Measurements from ENCODE around the gene SCAF8. TPM values are rescaled to one million over a fixed set of nuclear protein-coding genes. Genes with fewer than 3 reads are reported as not detected.

The SCAF8 gene
- total and polyA plus RNA-seq, 2 of the 8 experiments (the other 6 are each of a cell fraction or from before 2014, with no cell fraction given): 20.3 to 46.3 TPM

GRCh38 chr6:154719433-154719832 is 13.8 kb upstream of the SCAF8 start (continued):
- TF ChIP-seq, protein P1, sequence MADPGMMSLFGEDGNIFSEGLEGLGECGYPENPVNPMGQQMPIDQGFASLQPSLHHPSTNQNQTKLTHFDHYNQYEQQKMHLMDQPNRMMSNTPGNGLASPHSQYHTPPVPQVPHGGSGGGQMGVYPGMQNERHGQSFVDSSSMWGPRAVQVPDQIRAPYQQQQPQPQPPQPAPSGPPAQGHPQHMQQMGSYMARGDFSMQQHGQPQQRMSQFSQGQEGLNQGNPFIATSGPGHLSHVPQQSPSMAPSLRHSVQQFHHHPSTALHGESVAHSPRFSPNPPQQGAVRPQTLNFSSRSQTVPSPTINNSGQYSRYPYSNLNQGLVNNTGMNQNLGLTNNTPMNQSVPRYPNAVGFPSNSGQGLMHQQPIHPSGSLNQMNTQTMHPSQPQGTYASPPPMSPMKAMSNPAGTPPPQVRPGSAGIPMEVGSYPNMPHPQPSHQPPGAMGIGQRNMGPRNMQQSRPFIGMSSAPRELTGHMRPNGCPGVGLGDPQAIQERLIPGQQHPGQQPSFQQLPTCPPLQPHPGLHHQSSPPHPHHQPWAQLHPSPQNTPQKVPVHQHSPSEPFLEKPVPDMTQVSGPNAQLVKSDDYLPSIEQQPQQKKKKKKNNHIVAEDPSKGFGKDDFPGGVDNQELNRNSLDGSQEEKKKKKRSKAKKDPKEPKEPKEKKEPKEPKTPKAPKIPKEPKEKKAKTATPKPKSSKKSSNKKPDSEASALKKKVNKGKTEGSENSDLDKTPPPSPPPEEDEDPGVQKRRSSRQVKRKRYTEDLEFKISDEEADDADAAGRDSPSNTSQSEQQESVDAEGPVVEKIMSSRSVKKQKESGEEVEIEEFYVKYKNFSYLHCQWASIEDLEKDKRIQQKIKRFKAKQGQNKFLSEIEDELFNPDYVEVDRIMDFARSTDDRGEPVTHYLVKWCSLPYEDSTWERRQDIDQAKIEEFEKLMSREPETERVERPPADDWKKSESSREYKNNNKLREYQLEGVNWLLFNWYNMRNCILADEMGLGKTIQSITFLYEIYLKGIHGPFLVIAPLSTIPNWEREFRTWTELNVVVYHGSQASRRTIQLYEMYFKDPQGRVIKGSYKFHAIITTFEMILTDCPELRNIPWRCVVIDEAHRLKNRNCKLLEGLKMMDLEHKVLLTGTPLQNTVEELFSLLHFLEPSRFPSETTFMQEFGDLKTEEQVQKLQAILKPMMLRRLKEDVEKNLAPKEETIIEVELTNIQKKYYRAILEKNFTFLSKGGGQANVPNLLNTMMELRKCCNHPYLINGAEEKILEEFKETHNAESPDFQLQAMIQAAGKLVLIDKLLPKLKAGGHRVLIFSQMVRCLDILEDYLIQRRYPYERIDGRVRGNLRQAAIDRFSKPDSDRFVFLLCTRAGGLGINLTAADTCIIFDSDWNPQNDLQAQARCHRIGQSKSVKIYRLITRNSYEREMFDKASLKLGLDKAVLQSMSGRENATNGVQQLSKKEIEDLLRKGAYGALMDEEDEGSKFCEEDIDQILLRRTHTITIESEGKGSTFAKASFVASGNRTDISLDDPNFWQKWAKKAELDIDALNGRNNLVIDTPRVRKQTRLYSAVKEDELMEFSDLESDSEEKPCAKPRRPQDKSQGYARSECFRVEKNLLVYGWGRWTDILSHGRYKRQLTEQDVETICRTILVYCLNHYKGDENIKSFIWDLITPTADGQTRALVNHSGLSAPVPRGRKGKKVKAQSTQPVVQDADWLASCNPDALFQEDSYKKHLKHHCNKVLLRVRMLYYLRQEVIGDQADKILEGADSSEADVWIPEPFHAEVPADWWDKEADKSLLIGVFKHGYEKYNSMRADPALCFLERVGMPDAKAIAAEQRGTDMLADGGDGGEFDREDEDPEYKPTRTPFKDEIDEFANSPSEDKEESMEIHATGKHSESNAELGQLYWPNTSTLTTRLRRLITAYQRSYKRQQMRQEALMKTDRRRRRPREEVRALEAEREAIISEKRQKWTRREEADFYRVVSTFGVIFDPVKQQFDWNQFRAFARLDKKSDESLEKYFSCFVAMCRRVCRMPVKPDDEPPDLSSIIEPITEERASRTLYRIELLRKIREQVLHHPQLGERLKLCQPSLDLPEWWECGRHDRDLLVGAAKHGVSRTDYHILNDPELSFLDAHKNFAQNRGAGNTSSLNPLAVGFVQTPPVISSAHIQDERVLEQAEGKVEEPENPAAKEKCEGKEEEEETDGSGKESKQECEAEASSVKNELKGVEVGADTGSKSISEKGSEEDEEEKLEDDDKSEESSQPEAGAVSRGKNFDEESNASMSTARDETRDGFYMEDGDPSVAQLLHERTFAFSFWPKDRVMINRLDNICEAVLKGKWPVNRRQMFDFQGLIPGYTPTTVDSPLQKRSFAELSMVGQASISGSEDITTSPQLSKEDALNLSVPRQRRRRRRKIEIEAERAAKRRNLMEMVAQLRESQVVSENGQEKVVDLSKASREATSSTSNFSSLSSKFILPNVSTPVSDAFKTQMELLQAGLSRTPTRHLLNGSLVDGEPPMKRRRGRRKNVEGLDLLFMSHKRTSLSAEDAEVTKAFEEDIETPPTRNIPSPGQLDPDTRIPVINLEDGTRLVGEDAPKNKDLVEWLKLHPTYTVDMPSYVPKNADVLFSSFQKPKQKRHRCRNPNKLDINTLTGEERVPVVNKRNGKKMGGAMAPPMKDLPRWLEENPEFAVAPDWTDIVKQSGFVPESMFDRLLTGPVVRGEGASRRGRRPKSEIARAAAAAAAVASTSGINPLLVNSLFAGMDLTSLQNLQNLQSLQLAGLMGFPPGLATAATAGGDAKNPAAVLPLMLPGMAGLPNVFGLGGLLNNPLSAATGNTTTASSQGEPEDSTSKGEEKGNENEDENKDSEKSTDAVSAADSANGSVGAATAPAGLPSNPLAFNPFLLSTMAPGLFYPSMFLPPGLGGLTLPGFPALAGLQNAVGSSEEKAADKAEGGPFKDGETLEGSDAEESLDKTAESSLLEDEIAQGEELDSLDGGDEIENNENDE (IDR thresholded peaks at IDR 0.05; ENCODE audit: insufficient replicate concordance, low read length): no peak
- TF ChIP-seq ASH2L (IDR thresholded peaks at IDR 0.05; ENCODE audit: low read length) (no peak), SRF (IDR thresholded peaks at IDR 0.05; ENCODE audit: low read depth, low read length) (no peak), ZNF274 (IDR thresholded peaks at IDR 0.05; ENCODE audit: borderline replicate concordance, extremely low read depth, low read length) (no peak), PHF8 (conservative IDR thresholded peaks at IDR 0.05; ENCODE audit: low read depth, low read length) (no peak), KDM1A (IDR thresholded peaks at IDR 0.05; ENCODE audit: borderline replicate concordance, low read length) (no peak), TAF1 (IDR thresholded peaks at IDR 0.05; ENCODE audit: low read depth, low read length) (no peak), POLR2A (IDR thresholded peaks at IDR 0.05; ENCODE audit: control extremely low read depth in 1 of 2, low read depth in 2 of 2, low read length in 2 of 2) (no peak), TAF7 (optimal IDR thresholded peaks at IDR 0.05; ENCODE audit: borderline replicate concordance, low read depth, low read length) (no peak), TEAD4 (IDR thresholded peaks at IDR 0.05; ENCODE audit: low read depth, low read length) (no peak)
- TF ChIP-seq, protein P2, sequence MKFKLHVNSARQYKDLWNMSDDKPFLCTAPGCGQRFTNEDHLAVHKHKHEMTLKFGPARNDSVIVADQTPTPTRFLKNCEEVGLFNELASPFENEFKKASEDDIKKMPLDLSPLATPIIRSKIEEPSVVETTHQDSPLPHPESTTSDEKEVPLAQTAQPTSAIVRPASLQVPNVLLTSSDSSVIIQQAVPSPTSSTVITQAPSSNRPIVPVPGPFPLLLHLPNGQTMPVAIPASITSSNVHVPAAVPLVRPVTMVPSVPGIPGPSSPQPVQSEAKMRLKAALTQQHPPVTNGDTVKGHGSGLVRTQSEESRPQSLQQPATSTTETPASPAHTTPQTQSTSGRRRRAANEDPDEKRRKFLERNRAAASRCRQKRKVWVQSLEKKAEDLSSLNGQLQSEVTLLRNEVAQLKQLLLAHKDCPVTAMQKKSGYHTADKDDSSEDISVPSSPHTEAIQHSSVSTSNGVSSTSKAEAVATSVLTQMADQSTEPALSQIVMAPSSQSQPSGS (IDR thresholded peaks at IDR 0.05; ENCODE audit: low read length): no peak
